SK-N-SH (cell line): Measurements from ENCODE around the gene MRPL27. TPM values are rescaled to one million over a fixed set of nuclear protein-coding genes. Genes with fewer than 3 reads are reported as not detected.

Source experiments
- CTCF ChIA-PET: fragments of 300-600, 350-600 bp; formaldehyde crosslinking; extraction: SDS; loops from one replicate; lab custom pipeline; 2021; lab: Yijun Ruan, JAX
- POLR2A ChIA-PET: fragments of 350-600 bp; sonication (Branson Sonifier 250); formaldehyde crosslinking; extraction: SDS; loops from one replicate; lab custom pipeline; 2020; ENCODE audit warnings: antibody characterized with exemption, inconsistent platforms; lab: Yijun Ruan, JAX
- DNase-seq: peaks from one replicate; pipeline ENCODE4 v3.0.0; 2012
- H2AFZ ChIP-seq: fragments of 200-600 bp; sonication (generic); 2 replicates; pipeline ENCODE4 v1.8.1; 2016; ENCODE audit warnings: antibody characterized with exemption, mild to moderate bottlenecking, low read depth
- H3F3A ChIP-seq: fragments of 200-600 bp; sonication (generic); replicated peaks from 2 replicates; pipeline ENCODE3; 2016; ENCODE audit warnings: antibody characterized with exemption, mild to moderate bottlenecking; ENCODE audit not compliant: insufficient read depth
- H3K27ac ChIP-seq, 2 experiments: fragments of 200-500 bp in 1 of 2; fragments of 200-600 bp in 1 of 2; sonication (Bioruptor generic) in 1 of 2; sonication (generic), shearing (Covaris generic) in 1 of 2; 2 replicates each; pipeline versions ENCODE4 v1.5.1 to v1.6.1; 2014 to 2016; ENCODE audit warnings: low read depth in 2 of 2, inconsistent platforms in 1 of 2, low read length in 1 of 2, mild to moderate bottlenecking in 1 of 2, mixed read lengths in 1 of 2
- H3K27me3 ChIP-seq: fragments of 200-600 bp; sonication (generic), shearing (Covaris generic); 2 replicates; pipeline ENCODE4 v1.6.1; 2016; ENCODE audit warnings: mixed run types; ENCODE audit not compliant: insufficient read depth
- H3K36me3 ChIP-seq, 2 experiments: fragments of 200-500 bp in 1 of 2; fragments of 200-600 bp in 1 of 2; sonication (Bioruptor generic) in 1 of 2; sonication (generic) in 1 of 2; replicated peaks in 1 of 2; 2 replicates each; pipeline versions ENCODE3 to v1.5.1; 2014 to 2016; ENCODE audit warnings: low read length in 1 of 2, mild to moderate bottlenecking in 1 of 2; ENCODE audit not compliant: insufficient read depth in 2 of 2, control insufficient read depth in 1 of 2
- H3K4me1 ChIP-seq, 2 experiments: fragments of 200-500 bp in 1 of 2; fragments of 200-600 bp in 1 of 2; sonication (Bioruptor generic) in 1 of 2; sonication (generic), shearing (Covaris generic) in 1 of 2; 2 replicates each; pipeline versions ENCODE4 v1.5.1 to v1.6.1; 2014 to 2016; ENCODE audit warnings: low read depth in 1 of 2, low read length in 1 of 2, mixed run types in 1 of 2; ENCODE audit not compliant: insufficient read depth in 2 of 2, control insufficient read depth in 1 of 2
- H3K4me2 ChIP-seq: fragments of 200-600 bp; sonication (generic), shearing (Covaris generic); 2 replicates; pipeline ENCODE4 v1.6.1; 2017; ENCODE audit warnings: mixed run types
- H3K4me3 ChIP-seq, 2 experiments: fragments of 200-500 bp in 1 of 2; fragments of 200-600 bp in 1 of 2; sonication (Bioruptor generic) in 1 of 2; sonication (generic), shearing (Covaris generic) in 1 of 2; 2 replicates each; pipeline versions ENCODE4 v1.5.1 to v1.8.1; 2014 to 2016; ENCODE audit warnings: low read depth in 2 of 2, inconsistent platforms in 1 of 2, low read length in 1 of 2, mild to moderate bottlenecking in 1 of 2, mixed read lengths in 1 of 2, moderate library complexity in 1 of 2
- H3K79me2 ChIP-seq: fragments of 200-600 bp; sonication (generic); 2 replicates; pipeline ENCODE4 v1.8.1; 2017; ENCODE audit warnings: mild to moderate bottlenecking; ENCODE audit not compliant: insufficient read depth
- H3K9ac ChIP-seq: fragments of 200-600 bp; sonication (generic); 2 replicates; pipeline ENCODE4 v1.6.1; 2017; ENCODE audit warnings: mixed run types
- H3K9me2 ChIP-seq: fragments of 200-600 bp; sonication (generic); 2 replicates; pipeline ENCODE4 v1.6.1; 2017; ENCODE audit warnings: mixed run types
- H3K9me3 ChIP-seq: fragments of 200-600 bp; sonication (generic); 2 replicates; pipeline ENCODE4 v1.6.1; 2017; ENCODE audit warnings: mixed run types, mild to moderate bottlenecking, moderate library complexity
- H4K20me1 ChIP-seq: fragments of 200-600 bp; sonication (generic); 2 replicates; pipeline ENCODE4 v1.6.1; 2017; ENCODE audit warnings: mild to moderate bottlenecking, mixed run types; ENCODE audit not compliant: insufficient read depth
- CHD2 ChIP-seq: fragments of 150-350 bp; IDR thresholded peaks from 2 replicates; pipeline ENCODE4 v1.6.1; 2018; ENCODE audit warnings: low read length; ENCODE audit not compliant: partially characterized antibody
- ELF1 ChIP-seq: IDR thresholded peaks from 2 replicates; pipeline ENCODE4 v1.4.0; 2012
- EP300 ChIP-seq, 2 experiments: IDR thresholded peaks; 2 replicates each; pipeline versions ENCODE4 v1.4.0 to v1.6.1; 2012; ENCODE audit warnings: borderline replicate concordance in 1 of 2, low read depth in 1 of 2, low read length in 1 of 2
- FOSL2 ChIP-seq: IDR thresholded peaks from 2 replicates; pipeline ENCODE4 v1.4.0; 2012; ENCODE audit warnings: low read depth, mild to moderate bottlenecking, moderate library complexity, borderline replicate concordance
- FOXJ3 ChIP-seq: sonication (generic); formaldehyde crosslinking; IDR thresholded peaks from 2 replicates; pipeline ENCODE4 v1.5.1; 2020; ENCODE audit warnings: mild to moderate bottlenecking, missing genetic modification reagents
- JUND ChIP-seq: IDR thresholded peaks from 2 replicates; pipeline ENCODE4 v1.4.0; 2012
- NRF1 ChIP-seq: IDR thresholded peaks from 2 replicates; pipeline ENCODE4 v1.6.1; 2012; ENCODE audit warnings: low read depth, mild to moderate bottlenecking, low read length
- POLR2AphosphoS5 ChIP-seq: IDR thresholded peaks from 2 replicates; pipeline ENCODE4 v1.6.1; 2012; ENCODE audit warnings: low read depth, low read length
- RCOR1 ChIP-seq: fragments of 150-350 bp; IDR thresholded peaks from 2 replicates; pipeline ENCODE4 v1.6.1; 2017; ENCODE audit warnings: antibody characterized with exemption, low read length
- RFX5 ChIP-seq: IDR thresholded peaks from 2 replicates; pipeline ENCODE4 v1.6.1; 2012; ENCODE audit warnings: mild to moderate bottlenecking, improper control_type of control experiment, low read length
- SMC3 ChIP-seq: IDR thresholded peaks from 2 replicates; pipeline ENCODE4 v1.6.1; 2012; ENCODE audit warnings: low read depth, low read length, improper control_type of control experiment
- TAF1 ChIP-seq: IDR thresholded peaks from 2 replicates; pipeline ENCODE4 v1.6.1; 2012; ENCODE audit warnings: low read depth, mild to moderate bottlenecking, low read length, moderate library complexity, borderline replicate concordance
- YY1 ChIP-seq: IDR thresholded peaks from 2 replicates; pipeline ENCODE4 v1.4.0; 2012; ENCODE audit warnings: low read depth, mild to moderate bottlenecking
- WGBS: methylation state at CpG from one replicate; pipeline ENCODE4 v1.1.6; 2017; ENCODE audit warnings: low lambda C conversion rate; 5-methylcytosine and 5-hydroxymethylcytosine counted together
- polyA plus RNA-seq, 3 experiments: library from polyadenylated mRNA; depleted of rRNA; stranded (reverse); fragments of >200 nt; gene quantifications; 2 replicates each; pipeline ENCODE4 v1.2.3, GENCODE V29; 2012
- TF ChIP-seq, protein P1 (sequence below): fragments of 150-350 bp; IDR thresholded peaks from 2 replicates; pipeline ENCODE4 v1.6.1; 2016; ENCODE audit warnings: mild to moderate bottlenecking, low read depth, low read length
- TF ChIP-seq, protein P2 (sequence below): IDR thresholded peaks from 2 replicates; pipeline ENCODE4 v1.4.0; 2012; ENCODE audit warnings: low read depth, borderline replicate concordance
- TF ChIP-seq, protein P3 (sequence below): fragments of 200-600 bp; sonication (generic); IDR thresholded peaks from 2 replicates; pipeline ENCODE4 v1.6.1; 2017; ENCODE audit warnings: antibody characterized with exemption, mild to moderate bottlenecking, moderate library complexity
- TF ChIP-seq, protein P4 (sequence below): IDR thresholded peaks from 2 replicates; pipeline ENCODE4 v1.4.0; 2012; ENCODE audit warnings: low read depth
- TF ChIP-seq, protein P5 (sequence below): fragments of 150-350 bp; IDR thresholded peaks from 2 replicates; pipeline ENCODE4 v1.6.1; 2017; ENCODE audit warnings: antibody characterized with exemption, low read length, low read depth, borderline replicate concordance

MRPL27 gene
- polyA plus RNA-seq, 1 of the 3 experiments (the other 2 are of a cell fraction), result 266 TPM

DNA sequence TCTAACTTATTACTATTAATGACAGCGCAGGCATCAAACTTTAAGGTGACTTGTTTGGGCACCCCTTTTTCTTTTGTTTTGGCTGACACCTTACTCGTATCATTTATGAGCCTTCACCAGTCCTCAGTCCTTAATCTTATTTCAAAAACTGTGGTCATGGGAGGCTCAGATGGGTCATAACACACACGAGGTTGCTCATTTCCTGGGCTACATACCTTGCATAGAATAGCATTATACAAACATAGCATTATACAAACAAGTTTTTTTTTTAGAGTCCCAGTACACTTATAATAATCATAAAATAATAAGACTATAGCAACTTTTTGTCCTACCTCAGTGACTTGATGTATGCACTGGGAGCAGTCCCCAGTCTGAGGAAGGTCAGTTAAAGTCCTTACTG is 41.8 kb upstream of the MRPL27 start:
- POLR2A ChIA-PET, result no interaction called here
- WGBS, result 61% methylated on average over 3 of the region's 3 CpGs
- Histone ChIP-seq H3K79me2 (no peaks in the 10 kb centered on the region), H3K9me3 (no peaks in the 10 kb centered on the region), H3K9me2 (no peaks in the 10 kb centered on the region), H3K27ac (no peak overlapping the region), H3K9ac (no peak overlapping the region), H3K27me3 (no peaks in the 10 kb centered on the region; the same call in 1 of the 2 replicates), H3F3A (no peaks in the 10 kb centered on the region), H4K20me1 (no peaks in the 10 kb centered on the region), H2AFZ (no peak overlapping the region), H3K36me3 (no peaks in the 10 kb centered on the region), H3K4me3 (no peak overlapping the region), H3K4me2 (no peak overlapping the region), H3K4me1 (no peaks in the 10 kb centered on the region)
- no peak for DNase-seq
- CTCF ChIA-PET, result interaction anchor here (0.6 kb wide), 1 partner anchor 10 kb away, joined by 4 read pairs; no protein-coding TSS in a partner anchor
- TF ChIP-seq SMC3 (no peak), POLR2AphosphoS5 (no peak)
- TF ChIP-seq, protein P1, sequence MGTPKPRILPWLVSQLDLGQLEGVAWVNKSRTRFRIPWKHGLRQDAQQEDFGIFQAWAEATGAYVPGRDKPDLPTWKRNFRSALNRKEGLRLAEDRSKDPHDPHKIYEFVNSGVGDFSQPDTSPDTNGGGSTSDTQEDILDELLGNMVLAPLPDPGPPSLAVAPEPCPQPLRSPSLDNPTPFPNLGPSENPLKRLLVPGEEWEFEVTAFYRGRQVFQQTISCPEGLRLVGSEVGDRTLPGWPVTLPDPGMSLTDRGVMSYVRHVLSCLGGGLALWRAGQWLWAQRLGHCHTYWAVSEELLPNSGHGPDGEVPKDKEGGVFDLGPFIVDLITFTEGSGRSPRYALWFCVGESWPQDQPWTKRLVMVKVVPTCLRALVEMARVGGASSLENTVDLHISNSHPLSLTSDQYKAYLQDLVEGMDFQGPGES, result no peak
- TF ChIP-seq, all 33 proteins: peak for 0

DNA sequence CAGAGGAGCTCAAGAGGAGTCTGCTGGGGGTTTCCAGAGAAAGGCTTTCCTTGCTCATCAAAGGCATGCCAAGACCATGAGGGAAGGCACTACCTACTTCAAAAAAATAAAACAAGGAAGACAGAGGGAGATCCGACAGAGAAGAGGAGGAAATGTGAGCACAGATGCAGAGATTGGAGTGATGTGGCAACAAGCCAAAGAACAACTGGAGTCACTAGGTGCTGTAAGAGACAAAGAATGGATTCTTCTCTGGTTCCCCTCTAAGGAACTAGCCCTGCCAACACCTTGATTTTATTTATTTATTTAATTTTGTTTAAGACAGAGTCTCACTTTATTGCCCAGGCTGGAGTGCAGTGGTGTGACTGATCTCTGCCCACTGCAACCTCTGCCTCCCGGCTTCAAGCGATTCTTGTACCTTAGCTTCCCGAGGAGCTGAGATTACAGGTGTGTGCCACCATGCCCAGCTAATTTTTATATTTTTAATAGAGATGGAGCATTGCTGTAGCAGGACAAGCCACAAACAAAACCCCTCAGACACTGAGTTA is 39.3 kb upstream of the MRPL27 start:
- H3K4me2 ChIP-seq, result no peak overlapping the region
- H3F3A ChIP-seq, result no peaks in the 10 kb centered on the region
- H3K4me3 ChIP-seq, result no peak overlapping the region
- ChIA-PET CTCF (interaction anchor here (0.9 to 9.4 kb wide), 3 partner anchors 13 to 531 kb away, joined by 3 to 80 read pairs (median 3); partner anchors contain the start of gene LRRC59), POLR2A (no interaction called here)
- no peaks in the 10 kb centered on the region for H3K4me1 ChIP-seq
- H2AFZ ChIP-seq, result no peak overlapping the region
- no peak overlapping the region for H3K27ac ChIP-seq
- H3K27me3 ChIP-seq, result peaks cover 7% of the 10 kb centered on the region; the same call in 1 of the 2 replicates
- H4K20me1 ChIP-seq, result no peaks in the 10 kb centered on the region
- TF ChIP-seq SMC3 (no peak), FOXJ3 (no peak), EP300 (IDR thresholded peaks at IDR 0.05; ENCODE audit: borderline replicate concordance in 1 of 2, low read depth in 1 of 2, low read length in 1 of 2) (no peak), CHD2 (no peak), ELF1 (no peak), FOSL2 (no peak), RFX5 (no peak), RCOR1 (no peak), NRF1 (no peak), YY1 (no peak), JUND (no peak), TAF1 (no peak)
- TF ChIP-seq, protein P1, result no peak
- TF ChIP-seq, protein P2, sequence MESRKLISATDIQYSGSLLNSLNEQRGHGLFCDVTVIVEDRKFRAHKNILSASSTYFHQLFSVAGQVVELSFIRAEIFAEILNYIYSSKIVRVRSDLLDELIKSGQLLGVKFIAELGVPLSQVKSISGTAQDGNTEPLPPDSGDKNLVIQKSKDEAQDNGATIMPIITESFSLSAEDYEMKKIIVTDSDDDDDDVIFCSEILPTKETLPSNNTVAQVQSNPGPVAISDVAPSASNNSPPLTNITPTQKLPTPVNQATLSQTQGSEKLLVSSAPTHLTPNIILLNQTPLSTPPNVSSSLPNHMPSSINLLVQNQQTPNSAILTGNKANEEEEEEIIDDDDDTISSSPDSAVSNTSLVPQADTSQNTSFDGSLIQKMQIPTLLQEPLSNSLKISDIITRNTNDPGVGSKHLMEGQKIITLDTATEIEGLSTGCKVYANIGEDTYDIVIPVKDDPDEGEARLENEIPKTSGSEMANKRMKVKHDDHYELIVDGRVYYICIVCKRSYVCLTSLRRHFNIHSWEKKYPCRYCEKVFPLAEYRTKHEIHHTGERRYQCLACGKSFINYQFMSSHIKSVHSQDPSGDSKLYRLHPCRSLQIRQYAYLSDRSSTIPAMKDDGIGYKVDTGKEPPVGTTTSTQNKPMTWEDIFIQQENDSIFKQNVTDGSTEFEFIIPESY, result no peak
- TF ChIP-seq, protein P3, sequence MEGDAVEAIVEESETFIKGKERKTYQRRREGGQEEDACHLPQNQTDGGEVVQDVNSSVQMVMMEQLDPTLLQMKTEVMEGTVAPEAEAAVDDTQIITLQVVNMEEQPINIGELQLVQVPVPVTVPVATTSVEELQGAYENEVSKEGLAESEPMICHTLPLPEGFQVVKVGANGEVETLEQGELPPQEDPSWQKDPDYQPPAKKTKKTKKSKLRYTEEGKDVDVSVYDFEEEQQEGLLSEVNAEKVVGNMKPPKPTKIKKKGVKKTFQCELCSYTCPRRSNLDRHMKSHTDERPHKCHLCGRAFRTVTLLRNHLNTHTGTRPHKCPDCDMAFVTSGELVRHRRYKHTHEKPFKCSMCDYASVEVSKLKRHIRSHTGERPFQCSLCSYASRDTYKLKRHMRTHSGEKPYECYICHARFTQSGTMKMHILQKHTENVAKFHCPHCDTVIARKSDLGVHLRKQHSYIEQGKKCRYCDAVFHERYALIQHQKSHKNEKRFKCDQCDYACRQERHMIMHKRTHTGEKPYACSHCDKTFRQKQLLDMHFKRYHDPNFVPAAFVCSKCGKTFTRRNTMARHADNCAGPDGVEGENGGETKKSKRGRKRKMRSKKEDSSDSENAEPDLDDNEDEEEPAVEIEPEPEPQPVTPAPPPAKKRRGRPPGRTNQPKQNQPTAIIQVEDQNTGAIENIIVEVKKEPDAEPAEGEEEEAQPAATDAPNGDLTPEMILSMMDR, result no peak
- TF ChIP-seq, protein P4, sequence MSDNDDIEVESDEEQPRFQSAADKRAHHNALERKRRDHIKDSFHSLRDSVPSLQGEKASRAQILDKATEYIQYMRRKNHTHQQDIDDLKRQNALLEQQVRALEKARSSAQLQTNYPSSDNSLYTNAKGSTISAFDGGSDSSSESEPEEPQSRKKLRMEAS, result no peak
- TF ChIP-seq, protein P5, sequence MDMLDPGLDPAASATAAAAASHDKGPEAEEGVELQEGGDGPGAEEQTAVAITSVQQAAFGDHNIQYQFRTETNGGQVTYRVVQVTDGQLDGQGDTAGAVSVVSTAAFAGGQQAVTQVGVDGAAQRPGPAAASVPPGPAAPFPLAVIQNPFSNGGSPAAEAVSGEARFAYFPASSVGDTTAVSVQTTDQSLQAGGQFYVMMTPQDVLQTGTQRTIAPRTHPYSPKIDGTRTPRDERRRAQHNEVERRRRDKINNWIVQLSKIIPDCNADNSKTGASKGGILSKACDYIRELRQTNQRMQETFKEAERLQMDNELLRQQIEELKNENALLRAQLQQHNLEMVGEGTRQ, result no peak
- no peaks in the 10 kb centered on the region for H3K9me3 ChIP-seq
- no peak overlapping the region for H3K9ac ChIP-seq
- H3K9me2 ChIP-seq, result no peaks in the 10 kb centered on the region
- H3K36me3 ChIP-seq, result no peaks in the 10 kb centered on the region
- DNase-seq, result no peak
- no peaks in the 10 kb centered on the region for H3K79me2 ChIP-seq
- 72% methylated on average over 4 of the region's 4 CpGs for WGBS
